ENCODE results near the gene COL15A1. TPM values are rescaled to one million over a fixed set of nuclear protein-coding genes. Genes with fewer than 3 reads are reported as not detected.
A peak's percentile ranks its signal among the peaks of the same experiment; 100 is the strongest.

COL15A1 gene
- total RNA-seq, 1 donor from 2014 or later: 15.0 TPM

DNA sequence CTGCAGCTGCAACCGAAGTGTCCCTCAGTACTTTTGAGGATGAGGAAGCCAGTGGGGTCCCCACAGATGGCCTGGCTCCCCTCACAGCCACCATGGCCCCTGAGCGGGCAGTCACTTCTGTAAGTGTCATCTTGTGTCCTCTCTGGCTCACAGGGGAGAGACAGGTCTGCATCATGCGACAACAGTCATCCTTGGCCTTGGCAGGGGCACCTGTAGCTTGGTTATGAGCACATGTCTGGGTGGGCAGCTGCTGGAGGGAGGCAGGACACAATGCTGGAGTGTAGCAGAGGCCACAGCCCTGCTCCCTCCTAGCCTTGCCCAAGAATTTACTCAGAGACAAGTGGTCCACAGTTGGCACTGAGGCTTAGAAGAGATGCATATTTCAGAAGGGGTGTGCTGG lies 71.7 kb downstream of the COL15A1 start:
- H3K27ac ChIP-seq: no peak overlapping the region
- no peak overlapping the region for H3K4me3 ChIP-seq
- H3K27me3 ChIP-seq: no peaks in the 10 kb centered on the region
- H3K9me3 ChIP-seq: no peaks in the 10 kb centered on the region
- peaks cover 0 to under 1% of the 10 kb centered on the region in 2 donors for H3K36me3 ChIP-seq
- intact Hi-C loops (cut with DNase I): no loop called here
- TF ChIP-seq POLR2AphosphoS5 (IDR thresholded peaks at IDR 0.05; ENCODE audit: insufficient read depth in 1 of 2, low read depth in 1 of 2) (no peak), POLR2A (IDR thresholded peaks at IDR 0.05) (no peak)
- TF ChIP-seq, protein P1, sequence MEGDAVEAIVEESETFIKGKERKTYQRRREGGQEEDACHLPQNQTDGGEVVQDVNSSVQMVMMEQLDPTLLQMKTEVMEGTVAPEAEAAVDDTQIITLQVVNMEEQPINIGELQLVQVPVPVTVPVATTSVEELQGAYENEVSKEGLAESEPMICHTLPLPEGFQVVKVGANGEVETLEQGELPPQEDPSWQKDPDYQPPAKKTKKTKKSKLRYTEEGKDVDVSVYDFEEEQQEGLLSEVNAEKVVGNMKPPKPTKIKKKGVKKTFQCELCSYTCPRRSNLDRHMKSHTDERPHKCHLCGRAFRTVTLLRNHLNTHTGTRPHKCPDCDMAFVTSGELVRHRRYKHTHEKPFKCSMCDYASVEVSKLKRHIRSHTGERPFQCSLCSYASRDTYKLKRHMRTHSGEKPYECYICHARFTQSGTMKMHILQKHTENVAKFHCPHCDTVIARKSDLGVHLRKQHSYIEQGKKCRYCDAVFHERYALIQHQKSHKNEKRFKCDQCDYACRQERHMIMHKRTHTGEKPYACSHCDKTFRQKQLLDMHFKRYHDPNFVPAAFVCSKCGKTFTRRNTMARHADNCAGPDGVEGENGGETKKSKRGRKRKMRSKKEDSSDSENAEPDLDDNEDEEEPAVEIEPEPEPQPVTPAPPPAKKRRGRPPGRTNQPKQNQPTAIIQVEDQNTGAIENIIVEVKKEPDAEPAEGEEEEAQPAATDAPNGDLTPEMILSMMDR (IDR thresholded peaks at IDR 0.05): no peak
- H3K4me1 ChIP-seq: no peaks in the 10 kb centered on the region
- peak in 1 of 2 donors; percentile 82 for DNase-seq (ENCODE audit: extremely low spot score in 2 of 2)

DNA sequence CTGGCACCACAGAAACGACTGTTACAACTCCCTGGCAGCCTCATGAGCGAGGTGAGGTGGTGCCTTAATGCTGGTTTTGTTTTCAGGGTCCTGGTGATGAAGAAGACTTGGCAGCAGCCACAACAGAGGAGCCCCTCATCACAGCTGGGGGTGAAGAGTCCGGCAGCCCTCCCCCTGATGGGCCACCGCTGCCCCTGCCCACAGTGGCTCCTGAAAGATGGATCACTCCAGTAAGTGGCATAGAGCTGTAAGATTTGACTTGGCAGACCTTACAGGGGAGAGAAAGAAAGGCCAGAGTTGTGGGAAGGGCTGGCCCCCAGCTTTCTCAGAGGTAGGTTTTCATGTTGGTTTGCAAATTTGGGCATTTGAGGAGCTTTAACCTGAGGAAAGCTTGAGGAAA lies 72.2 kb downstream of the COL15A1 start:
- DNase-seq (ENCODE audit: extremely low spot score in 2 of 2): peak in 1 of 2 donors; percentile 77
- no peaks in the 10 kb centered on the region for H3K27me3 ChIP-seq
- no peak overlapping the region for H3K4me3 ChIP-seq
- no peaks in the 10 kb centered on the region for H3K4me1 ChIP-seq
- intact Hi-C loops (cut with DNase I): no loop called here
- no peak for TF ChIP-seq POLR2AphosphoS5 (IDR thresholded peaks at IDR 0.05; ENCODE audit: insufficient read depth in 1 of 2, low read depth in 1 of 2)
- no peaks in the 10 kb centered on the region for H3K9me3 ChIP-seq
- no peaks in the 10 kb centered on the region for H3K36me3 ChIP-seq
- H3K27ac ChIP-seq: no peak overlapping the region

DNA sequence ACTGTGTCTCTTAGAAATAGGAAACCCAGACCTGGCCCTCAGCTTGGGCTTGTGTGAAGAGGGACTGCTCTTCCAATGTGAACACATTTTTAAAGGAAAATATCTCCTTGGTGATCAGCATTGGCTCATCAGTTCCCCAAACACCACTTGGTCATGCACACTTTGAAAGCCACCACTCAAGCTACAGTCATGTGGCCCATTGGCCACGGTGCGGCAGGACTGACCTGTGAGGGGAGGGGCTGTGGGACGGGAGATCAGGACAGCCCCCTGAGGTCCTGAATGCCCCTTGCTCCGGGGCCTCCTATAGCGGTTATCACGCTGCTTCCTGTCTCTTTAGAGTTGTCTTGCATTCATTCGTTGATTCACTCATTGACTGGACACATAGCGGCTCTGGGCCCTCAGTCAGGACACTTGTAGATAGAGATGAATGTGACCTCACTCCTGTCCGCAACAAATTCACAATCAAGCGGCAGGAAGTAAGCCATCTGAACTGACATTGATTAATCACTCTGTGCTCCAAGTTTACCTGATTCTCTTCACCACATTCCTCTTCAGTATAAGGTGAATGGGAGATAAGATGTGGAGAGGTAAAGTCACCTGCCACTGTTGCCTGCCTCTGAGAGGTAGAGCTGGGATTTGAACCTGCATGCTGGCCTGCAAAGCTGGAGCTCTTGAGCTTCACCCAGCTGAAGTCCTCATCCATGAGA lies 73.1 kb downstream of the COL15A1 start:
- H3K27ac ChIP-seq: no peak overlapping the region
- DNase-seq (ENCODE audit: extremely low spot score in 2 of 2): peak in 1 of 2 donors; percentile 74
- H3K4me3 ChIP-seq: no peak overlapping the region
- no peak for TF ChIP-seq POLR2AphosphoS5 (IDR thresholded peaks at IDR 0.05; ENCODE audit: insufficient read depth in 1 of 2, low read depth in 1 of 2)
- TF ChIP-seq POLR2A (IDR thresholded peaks at IDR 0.05): no peak
- TF ChIP-seq, protein P1 (IDR thresholded peaks at IDR 0.05): no peak
- H3K36me3 ChIP-seq: no peaks in the 10 kb centered on the region
- H3K4me1 ChIP-seq: no peaks in the 10 kb centered on the region
- H3K9me3 ChIP-seq: no peaks in the 10 kb centered on the region
- intact Hi-C loops (cut with DNase I): no loop called here
- H3K27me3 ChIP-seq: no peaks in the 10 kb centered on the region

DNA sequence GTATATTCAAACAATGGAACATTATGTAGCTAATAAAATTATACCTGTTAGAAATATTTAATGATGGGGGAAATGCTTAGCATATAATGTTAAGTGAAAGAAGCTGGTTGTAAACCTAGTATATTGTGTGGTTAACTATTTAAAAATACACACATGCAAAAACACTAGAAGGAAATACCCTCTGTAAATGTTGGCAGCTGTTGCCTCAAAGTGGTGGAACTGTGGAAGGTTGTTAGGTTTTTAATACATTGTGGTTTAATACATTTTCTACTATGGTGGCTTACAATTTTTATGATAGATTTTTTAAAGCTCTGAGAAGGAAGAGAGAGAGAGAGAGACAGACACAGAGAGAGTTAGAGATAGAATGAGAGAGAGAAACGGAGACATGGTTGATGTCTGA lies 74.9 kb downstream of the COL15A1 start:
- Histone ChIP-seq H3K4me3 (no peak overlapping the region), H3K9me3 (no peaks in the 10 kb centered on the region), H3K27me3 (no peaks in the 10 kb centered on the region), H3K27ac (no peak overlapping the region), H3K4me1 (no peaks in the 10 kb centered on the region), H3K36me3 (no peaks in the 10 kb centered on the region)
- intact Hi-C loops (cut with DNase I): no loop called here
- DNase-seq (ENCODE audit: extremely low spot score in 2 of 2): no peak
- TF ChIP-seq POLR2AphosphoS5 (IDR thresholded peaks at IDR 0.05; ENCODE audit: insufficient read depth in 1 of 2, low read depth in 1 of 2) (no peak), POLR2A (IDR thresholded peaks at IDR 0.05) (no peak)
- TF ChIP-seq, protein P1 (IDR thresholded peaks at IDR 0.05): no peak

DNA sequence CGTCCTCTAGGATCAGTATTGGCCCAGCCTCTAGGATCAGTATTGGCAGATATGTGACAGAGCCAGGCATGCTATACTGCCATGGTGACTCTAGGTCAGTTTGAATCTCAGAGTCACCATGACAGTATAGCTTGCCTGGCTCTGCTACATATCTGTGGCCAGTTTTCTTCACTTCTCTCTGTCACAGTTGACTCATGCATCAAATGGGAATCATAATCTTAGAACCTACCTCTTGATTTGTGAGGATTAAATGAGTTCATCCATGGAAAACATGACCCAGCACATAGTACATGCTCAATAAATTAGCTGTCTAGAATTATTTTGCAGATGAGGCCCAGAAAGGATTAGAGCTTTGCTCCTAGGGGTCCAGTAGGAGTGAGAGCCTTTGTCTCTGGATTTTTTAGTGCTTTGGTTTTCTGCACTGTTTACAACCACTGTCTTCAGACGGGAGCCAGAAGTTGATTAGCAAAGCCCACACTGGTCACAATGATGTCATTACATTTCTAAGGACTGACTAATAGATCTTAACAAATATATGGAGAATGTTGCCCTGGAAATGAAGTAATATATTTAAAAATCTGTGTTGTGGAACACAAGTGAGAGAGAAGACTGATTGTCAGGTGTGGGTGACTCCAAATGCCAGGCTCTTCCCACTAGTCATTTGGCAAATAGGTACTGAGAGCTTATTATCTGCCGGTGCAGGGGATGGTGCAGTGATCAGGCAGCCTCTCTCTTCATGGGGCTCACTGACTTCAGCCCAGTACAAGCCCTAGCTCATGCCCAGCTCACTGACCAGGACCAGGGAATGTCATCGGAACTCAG lies 76.0 kb downstream of the COL15A1 start:
- peak in 1 of 2 donors; percentile 77 for DNase-seq (ENCODE audit: extremely low spot score in 2 of 2)
- Histone ChIP-seq H3K4me3 (no peak overlapping the region), H3K9me3 (no peaks in the 10 kb centered on the region), H3K36me3 (no peaks in the 10 kb centered on the region), H3K4me1 (no peaks in the 10 kb centered on the region), H3K27ac (peak overlapping the region; percentile 75), H3K27me3 (no peaks in the 10 kb centered on the region)
- intact Hi-C loops (cut with DNase I): no loop called here
- TF ChIP-seq POLR2AphosphoS5 (IDR thresholded peaks at IDR 0.05; ENCODE audit: insufficient read depth in 1 of 2, low read depth in 1 of 2) (peak in 1 of 2 donors; percentile 46), POLR2A (IDR thresholded peaks at IDR 0.05) (no peak)
- TF ChIP-seq, protein P1 (IDR thresholded peaks at IDR 0.05): no peak
